Posterior cingulate gyrus (tissue), 11 donors: Measurements from ENCODE around the gene TSHZ1.

Experiments
- DNase-seq, 10 donors: peaks; one replicate each; pipeline versions ENCODE4 v3.0.0 to v3.0.0-alpha.2; 2020 to 2021; ENCODE audit warnings: mixed read lengths in 3 of 10
- intact Hi-C: fragments of 100-400 bp; cut with DNase I; formaldehyde crosslinking; loops from one replicate; pipeline ENCODE4 v1.15.1; 2023

The TSHZ1 gene

GRCh38 chr18:75330308-75330707, 119.7 kb downstream of the TSHZ1 start:
- intact Hi-C loops: no loop called here
- DNase-seq: no peak

GRCh38 chr18:75334869-75335268, 124.3 kb downstream of the TSHZ1 start:
- DNase-seq: no peak

GRCh38 chr18:75335511-75335910, 124.9 kb downstream of the TSHZ1 start:
- intact Hi-C loops: no loop called here

More at GRCh38 chr18:75334869-75335268, 124.3 kb downstream of the TSHZ1 start:
- intact Hi-C loops: no loop called here

GRCh38 chr18:75336767-75337166, 126.2 kb downstream of the TSHZ1 start:
- intact Hi-C loops: no loop called here
- no peak for DNase-seq

More at GRCh38 chr18:75335511-75335910, 124.9 kb downstream of the TSHZ1 start:
- no peak for DNase-seq

GRCh38 chr18:75337348-75337747, 126.8 kb downstream of the TSHZ1 start:
- intact Hi-C loops: no loop called here
- no peak for DNase-seq

- intact Hi-C loops: no loop called here
- DNase-seq: no peak
These were observed 128.0 kb downstream of the TSHZ1 start for GRCh38 chr18:75338631-75339030.
